Activated CD4-positive, alpha-beta T cell treated with anti-CD3 and anti-CD28 coated beads, Interleukin-2, amount 50 U/mL, for 16 hours (primary cell): Measurements from ENCODE around the gene TIMM23.
"Not testable (repeated sequence)": the region's sequence is repeated elsewhere in the genome, so short reads cannot be mapped to it uniquely, and the experiment has no call there.

Experiments
- DNase-seq: peaks from one replicate; pipeline ENCODE4 v3.0.0-alpha.2; 2020

The TIMM23 gene, protein sequence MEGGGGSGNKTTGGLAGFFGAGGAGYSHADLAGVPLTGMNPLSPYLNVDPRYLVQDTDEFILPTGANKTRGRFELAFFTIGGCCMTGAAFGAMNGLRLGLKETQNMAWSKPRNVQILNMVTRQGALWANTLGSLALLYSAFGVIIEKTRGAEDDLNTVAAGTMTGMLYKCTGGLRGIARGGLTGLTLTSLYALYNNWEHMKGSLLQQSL

DNA sequence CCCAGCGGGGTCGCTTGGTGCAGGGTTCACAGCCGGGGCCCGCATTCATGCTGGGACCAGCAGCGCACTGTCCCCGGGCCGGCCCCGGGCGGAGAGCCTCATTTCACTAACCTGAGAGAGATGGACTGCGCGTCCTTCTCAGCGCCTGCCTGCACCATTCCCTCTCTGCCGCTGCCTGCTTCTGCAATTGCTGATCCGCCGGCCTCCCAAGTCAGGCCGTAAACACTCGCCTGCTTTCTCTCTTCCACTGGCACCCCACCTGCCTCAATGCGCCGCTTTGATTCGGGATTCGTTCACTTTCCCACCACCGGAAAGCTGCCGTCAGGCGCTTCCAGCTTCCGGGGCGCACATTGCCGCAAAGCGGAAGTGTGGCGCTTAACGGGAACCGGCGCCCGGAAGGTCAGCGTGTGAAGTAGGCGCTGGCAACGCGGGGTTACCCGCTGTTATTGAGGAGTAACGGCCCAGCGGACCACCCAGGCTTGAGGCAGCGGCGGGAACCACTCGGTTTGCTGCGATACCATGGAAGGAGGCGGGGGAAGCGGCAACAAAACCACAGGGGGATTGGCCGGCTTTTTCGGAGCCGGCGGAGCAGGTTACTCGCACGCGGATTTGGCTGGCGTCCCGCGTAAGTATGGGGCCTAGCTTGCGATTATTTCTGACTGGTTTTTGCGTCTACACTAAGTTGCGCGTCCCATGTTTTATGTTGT is at the start of gene TIMM23:
Gene TIMM23, plus strand, starts transcription at position 384 of the 707 bp plus-strand sequence. Its CDS starts 136 bp downstream, at position 520.
- DNase-seq: peak; percentile 91

DNA sequence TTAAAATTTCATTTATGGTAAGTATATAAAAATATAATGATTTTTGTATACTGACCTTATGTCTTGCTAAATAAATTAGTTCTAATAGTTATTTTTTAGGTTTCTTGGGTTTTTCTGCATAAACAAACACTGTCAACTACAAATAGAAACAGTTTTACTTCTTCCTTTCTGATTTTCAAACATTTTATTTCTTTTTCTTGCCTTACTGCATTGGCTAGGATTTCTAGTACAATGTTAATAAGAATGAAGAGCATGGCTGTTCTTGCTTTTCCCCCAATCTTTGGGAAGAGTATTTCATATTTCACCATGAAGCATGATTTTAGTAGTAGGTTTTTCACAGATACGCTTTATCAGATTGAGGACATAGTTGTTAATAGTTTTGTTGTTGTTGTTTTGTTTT is 45.5 kb upstream of the TIMM23 start:
- DNase-seq: not testable (repeated sequence)

DNA sequence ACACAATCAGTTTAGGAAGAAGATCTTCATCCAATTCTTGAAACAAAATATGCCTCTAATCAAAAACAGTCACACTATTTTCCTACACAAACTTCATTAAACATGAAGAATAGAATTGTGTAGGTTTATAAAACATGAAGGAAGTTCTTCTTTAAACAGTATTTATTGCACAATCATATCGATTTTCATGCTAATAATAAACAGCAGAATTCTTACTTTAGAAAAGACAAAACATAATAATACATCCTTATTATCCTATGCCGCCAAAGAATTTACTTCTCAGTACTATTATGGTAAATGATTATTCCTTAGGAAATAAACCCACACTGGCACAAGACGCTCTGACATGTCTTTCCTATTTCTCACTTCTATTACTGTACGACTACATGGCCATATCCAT is 41.0 kb upstream of the TIMM23 start:
- not testable (repeated sequence) for DNase-seq

DNA sequence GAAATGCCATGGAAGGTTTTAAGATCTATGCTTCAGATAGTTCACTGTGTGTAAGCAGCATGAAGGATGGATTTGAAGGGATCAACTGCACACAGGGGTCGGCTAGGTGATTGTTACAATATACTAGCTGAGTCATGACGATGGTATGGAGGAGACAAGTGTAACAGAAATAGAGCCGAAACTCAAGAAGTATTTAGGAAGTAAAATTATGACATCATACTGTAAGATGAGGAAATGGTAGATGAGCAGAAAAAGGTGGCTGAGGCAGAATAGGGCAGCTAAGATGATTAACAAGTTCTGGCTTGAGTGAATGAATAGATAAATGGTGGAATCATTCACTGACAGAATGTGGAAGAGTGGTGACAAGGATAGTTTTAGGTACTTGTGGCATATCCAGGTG is 37.5 kb upstream of the TIMM23 start:
- DNase-seq: not testable (repeated sequence)

DNA sequence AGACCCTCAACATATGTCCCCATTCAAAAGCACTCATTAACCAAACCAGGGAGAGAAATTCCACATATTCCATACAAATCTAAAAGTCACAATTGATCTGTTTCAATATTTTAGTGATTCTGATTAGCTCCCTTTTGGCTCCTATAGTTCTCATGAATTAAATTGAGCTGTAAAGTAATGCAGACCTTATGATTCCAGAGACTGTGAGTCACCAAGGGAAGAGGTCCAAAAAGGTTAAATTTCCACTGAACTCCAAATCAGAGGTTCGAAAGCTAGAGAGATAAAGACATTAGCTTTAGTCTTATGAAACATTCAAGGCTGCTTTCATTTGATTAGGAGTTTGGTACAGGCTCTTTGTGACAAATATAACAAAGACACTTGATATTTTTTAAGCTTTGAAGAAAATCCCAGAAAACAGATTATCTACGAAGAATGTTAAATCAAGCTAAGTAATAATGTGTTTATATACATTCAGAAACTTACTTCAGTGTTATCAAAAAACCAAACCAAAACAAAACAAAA is 33.1 kb upstream of the TIMM23 start:
- not testable (repeated sequence) for DNase-seq

DNA sequence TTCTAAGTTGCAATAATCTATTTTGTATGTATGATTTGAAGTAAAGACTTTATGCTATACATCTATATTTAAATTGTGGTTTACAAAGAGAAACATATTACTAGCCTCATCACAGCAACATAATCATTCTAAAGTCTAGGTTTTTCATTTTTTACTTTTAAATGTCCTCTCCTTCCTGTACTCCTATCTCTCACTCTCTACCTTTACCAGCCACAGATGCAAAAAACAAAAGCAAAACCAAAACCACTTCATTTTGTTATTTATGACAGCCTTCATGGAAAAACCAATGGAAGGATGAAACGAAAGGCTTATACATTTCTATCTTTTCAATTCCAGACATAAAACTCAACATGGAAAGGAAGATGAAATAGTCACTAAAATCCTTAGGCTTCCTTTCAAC is 31.1 kb upstream of the TIMM23 start:
- DNase-seq: not testable (repeated sequence)

DNA sequence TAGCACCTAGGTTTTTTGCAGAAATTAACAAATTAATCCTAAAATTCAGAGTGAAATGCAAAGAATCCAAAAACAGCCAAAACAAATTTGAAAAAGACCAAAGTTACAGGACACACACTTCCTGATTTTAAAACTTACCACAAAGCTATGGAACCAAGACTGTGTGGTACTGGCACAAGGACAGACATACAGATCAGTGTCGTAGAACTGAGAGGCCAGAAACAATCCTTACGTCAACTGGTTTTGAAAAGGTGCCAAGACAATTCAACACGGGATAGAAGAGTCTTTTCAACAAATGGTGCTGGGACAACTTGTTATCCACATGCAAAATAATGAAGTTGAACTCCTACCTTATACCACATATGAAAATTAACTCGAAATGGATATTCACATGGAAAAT is 26.8 kb upstream of the TIMM23 start:
- not testable (repeated sequence) for DNase-seq

DNA sequence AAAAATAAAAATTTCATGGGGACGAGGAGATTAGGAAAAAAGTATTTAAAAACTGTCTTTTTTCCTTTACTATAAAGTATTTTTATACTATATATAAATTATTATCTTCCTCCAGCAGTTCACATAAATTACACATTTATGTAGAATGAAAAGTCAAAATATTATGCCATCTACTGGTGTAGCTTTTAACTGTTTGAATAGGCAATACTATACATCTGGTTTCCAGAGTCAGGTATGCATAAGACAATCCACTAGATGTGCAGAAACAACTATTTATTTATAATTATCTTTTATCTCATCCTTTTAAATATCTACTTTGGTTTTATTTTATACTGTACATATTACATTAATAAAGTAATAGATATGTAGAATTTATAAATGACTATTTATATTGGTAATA is 24.9 kb upstream of the TIMM23 start:
- not testable (repeated sequence) for DNase-seq

DNA sequence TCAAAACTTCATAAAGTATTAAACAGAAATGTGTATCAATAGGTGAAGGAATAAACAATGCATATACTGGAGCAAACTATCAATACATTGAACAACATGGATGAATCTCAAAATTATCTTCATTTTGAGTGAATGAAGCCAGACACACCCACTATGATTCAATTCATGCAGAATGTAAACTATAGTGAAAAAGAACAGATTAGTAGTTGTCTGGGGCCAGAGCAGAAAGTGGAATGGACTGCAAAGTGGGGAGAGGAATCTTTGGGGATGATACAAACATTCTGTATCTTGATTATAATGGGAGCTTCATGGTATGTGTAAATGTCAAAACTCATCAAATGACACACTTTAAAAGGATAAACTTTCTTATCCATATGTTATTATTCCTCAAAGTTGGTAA is 23.5 kb upstream of the TIMM23 start:
- not testable (repeated sequence) for DNase-seq

DNA sequence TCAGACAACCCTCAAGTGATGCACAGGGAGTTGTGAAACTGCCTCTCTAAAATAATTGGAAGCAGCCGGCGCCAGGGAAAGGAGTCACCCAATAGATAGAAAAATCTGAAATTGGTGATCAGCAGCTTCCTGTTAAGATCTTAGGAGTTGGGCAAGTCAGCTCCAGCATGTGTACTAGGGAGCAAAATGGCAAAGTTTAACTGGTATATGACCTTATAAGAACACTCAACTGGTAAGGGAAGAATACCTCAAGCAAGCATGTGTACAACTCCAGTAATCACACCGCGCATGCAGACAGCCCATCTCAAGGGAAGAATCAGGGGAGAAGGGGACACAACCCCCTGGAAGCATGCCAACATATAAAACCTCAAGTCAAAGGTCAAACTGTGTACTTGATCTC is 17.9 kb upstream of the TIMM23 start:
- DNase-seq: not testable (repeated sequence)

DNA sequence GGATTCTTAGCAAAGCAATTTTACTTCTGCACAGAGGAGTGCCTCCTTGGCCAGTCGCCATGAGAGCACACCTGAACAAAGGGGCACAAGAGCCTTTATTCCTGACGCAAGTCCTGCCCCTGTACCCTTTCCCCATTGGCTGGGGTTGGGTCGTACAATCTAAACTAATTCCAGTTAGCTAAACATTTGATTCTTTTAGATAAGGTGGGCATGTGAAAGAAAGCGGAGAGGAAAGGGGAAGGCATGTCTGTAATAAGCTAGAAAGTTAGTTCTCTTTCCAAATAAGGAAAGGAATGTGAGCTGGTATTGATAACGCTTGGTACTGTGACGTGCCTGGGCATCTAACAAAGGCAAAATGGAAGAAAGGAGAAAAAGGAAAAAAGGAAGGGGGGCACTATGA is 15.7 kb upstream of the TIMM23 start:
- not testable (repeated sequence) for DNase-seq

DNA sequence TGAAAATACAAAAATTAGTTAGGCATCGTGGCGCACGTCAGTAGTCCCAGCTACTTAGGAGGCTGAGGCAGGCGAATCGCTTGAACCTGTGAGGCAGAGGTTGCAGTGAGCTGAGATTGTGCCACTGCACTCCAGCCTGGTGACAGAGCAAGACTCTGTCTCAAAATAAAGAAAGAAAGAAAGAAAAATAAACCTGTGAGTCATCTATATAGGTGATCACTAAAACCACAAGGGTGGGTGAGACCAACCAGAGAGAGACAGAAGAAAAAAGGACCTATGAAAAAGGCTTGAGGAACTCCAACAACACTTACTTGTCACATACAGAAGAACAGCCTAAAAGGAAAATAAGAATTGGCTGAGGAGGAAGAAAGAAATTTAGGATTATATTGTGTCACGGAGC is 14.4 kb upstream of the TIMM23 start:
- not testable (repeated sequence) for DNase-seq

DNA sequence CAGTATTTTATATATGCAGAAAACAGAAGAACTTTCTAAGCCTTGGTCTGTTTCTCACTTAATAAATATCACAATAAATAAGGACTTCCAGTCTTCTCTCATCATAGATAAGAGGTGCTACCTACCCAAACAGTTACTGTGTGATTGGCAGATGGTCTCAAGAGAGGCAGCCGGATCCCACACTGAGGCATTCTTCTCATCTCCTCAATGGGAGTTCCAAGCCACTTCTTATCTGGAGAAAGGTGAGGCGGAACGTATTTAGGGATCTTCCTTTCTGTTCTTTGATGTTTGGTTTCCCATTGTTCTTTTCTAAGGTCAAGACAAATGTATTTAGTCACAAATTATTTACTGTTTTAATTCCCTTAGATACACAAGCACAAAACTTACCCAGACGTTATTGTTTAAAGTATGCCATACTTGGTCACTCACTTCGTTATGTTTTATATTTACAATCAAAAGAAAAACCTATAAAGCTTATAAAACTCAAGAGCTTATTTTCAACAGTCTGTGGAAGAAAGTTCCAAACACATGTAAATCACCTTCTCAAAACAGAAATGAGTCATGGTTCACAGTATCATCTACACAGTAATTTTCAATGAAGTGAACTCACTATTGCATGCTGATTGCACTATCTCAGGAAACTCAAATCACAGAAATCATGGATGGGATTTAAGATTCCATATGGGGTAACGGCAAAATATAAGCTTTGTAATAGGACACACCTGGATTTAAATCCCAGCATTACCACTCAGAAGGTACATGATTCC is 9.4 kb upstream of the TIMM23 start:
- DNase-seq: not testable (repeated sequence)

DNA sequence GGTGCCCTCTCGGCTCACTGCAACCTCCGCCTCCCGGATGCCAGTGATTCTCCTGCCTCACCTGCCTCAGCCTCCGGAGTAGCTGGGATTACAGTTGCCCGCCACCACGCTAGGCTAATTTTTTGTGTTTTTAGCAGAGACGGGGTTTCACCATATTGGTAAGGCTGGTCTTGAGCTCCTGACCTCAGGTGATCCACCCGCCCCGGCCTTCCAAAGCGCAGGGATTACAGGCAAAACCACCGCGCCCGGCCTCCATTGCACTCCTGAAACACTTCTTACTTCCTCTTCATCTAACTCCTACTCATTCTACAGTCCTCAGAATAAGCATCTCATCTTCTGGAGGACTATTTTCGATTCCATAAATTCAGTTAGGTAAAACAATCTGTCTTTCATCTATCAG is 1.3 kb upstream of the TIMM23 start:
- not testable (repeated sequence) for DNase-seq

DNA sequence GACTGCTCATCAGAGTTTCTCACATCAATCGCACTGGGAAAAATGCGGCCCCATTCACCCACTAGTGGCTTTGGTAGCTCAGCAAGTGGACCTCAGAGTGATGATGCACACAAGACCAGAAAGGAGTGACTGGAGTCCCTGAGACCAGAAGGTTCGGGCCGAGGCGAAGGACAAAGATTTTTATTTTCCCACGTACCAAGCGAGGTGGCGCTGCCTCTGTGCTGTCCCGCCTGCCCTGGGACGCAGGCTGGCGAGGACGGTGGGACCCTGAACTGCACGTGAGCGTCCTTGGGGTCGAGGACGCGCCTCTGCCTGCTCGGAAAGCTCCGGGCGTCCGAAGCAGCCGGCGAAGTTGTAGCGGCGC is 565 bp upstream of the TIMM23 start:
- not testable (repeated sequence) for DNase-seq

DNA sequence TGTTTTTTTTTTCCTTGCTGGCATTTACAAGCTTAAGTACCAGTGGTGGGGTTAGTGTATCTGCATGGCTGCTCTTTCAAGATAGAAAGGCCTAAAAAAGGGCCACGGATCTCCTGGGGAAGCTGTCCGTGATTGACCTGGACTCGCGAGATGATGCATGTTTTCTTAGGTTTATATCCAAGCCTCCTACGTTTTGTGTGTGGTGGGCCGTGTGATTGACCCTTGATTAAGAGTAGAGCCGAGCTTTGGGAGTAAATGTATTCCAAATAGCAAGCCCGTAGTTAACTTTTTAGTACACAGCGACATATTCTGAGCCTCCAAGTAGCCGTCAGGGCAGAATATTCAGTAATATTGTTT is 502 bp downstream of the TIMM23 start:
- DNase-seq: not testable (repeated sequence)

DNA sequence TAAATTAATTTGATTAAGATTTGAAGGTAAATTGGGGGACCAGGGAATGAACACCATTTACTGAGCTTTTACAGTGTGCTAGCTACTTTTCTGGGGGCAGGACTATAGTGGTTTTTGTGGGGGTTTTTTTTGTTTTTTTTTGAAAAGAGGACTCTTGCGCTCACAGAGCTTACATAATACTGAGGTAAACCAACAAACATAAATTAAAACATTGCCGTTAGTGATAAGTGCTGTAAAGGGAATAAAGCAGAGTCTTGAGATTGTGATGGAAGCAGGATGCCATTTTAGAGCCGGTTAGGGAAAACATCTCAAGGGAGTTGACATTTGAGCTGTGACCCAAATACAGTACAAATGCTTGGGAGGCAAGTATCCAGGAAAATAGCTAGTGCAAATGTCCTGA is 1.8 kb downstream of the TIMM23 start:
- not testable (repeated sequence) for DNase-seq

DNA sequence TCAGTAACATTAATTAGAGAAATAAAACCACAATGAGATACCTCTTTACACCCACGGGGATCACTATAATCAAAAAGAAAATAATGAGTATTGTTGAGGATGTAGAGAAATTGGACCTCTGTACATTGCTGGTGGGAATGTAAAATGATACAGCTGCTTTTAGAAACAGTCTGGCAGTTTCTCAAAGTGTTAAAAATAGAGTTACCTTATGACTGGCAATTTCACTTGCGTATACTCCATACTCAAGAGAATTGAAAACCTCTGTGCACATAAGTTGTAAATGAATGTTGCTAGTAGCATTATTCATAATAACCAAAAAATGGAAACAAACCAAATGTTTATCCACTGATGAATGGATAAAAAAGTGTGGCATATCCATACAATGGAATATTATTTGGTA is 6.3 kb downstream of the TIMM23 start:
- DNase-seq: not testable (repeated sequence)

DNA sequence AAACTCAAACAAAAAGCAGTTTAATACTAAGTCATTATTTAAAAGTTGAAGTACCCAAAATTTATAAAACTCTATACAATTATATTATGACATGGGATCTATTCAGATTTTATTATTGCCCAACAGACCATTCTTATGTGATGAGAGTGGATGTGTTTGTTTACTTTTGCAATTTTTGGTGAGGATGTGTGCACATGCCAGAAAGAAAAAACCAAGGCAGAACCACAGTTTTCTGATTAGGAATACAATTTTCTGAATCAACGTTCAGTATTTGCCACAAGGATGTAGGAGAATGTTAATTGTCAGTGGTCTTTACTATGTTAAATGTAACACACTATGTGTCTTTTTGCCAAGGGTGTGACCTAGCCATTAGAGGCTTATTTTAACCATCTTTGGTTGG is 9.1 kb downstream of the TIMM23 start:
- DNase-seq: not testable (repeated sequence)

DNA sequence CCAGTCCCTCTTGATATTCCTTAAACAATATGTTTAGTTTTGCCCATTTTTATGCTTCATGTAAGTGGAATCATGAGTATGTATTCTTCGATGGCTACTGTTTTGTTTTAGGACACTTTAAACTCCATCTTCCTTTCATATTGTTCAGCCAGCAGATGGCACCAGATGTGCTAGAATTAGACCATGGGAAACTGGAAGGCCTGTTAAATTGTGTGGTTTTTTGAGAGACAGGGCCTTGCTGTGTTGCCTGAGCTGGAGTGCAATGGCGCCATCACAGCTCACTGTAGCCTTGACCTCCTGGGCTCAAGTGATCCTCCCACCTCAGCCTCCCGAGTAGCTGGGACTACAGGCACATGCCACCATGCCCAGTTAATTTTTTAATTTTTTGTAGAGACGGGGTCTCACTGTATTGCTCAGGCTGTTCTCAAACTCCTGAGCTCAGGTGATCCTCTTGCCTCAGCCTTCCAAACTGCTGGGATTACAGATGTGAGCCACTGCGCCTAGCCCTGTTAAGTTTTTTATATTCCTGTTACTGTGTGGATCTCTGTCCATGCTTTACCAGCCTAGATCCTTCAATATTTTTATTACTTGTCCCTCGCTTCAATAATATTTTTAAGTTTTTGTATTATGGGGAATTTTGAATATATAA is 11.4 kb downstream of the TIMM23 start:
- DNase-seq: peak; percentile 32

DNA sequence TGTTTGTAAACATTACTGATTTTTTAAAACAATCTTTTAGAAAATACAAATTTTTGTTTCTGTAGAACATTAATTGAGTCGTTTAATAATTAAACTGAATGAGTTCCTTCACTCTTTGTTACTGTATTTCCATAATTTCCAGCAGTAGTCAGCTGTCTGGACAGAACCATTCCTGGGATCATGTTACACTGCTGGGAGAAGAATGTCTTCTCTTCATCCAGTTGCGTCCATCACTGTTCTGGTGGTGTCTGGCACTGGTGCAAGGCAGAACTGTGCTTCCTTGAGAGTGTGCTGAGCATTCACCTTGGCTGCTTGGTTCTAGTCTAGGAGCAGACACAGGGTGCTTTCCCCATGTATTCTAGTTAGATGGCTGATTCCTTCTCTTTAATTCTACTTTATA is 12.2 kb downstream of the TIMM23 start:
- DNase-seq: not testable (repeated sequence)

DNA sequence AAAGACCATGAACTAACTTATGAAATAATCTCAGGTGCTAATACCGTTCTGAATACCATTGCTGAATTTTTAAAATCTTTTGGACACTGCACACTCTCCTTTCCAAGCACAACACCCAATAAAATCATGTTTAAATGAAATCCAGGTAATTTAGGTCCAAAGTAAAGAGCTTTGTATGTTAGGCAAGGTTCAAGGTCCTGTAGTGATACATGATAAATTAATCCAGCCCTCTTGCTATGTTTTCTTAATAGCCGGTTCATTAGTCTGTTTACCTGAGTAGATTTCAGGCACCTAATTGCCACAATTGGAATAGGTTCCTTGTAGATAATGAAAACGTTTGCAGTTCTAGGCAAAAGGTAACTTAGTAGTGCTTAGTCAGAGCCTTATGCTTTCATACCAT is 13.3 kb downstream of the TIMM23 start:
- not testable (repeated sequence) for DNase-seq

DNA sequence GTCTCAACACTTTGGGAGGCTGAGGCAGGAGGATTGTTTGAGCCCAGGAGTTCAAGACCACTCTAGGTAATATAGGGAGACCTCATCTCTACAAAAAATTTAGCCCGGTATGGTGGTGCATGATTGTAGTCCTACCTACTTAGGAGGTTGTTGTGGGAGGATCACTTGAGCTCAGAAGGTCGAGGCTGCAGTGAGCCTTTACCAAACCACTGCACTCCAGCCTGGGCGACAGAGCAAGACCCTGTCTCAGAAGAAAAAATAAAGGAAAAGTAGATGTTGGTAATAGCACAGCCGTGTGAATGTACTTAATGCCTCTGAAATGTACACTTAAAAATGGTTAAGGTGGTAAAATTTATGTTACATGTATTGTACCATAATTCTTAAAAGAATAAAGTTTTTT is 25.3 kb downstream of the TIMM23 start:
- no peak for DNase-seq
